Activated gamma-delta T cell treated with anti-CD3 and anti-CD28 coated beads, Interleukin-2, amount 50 U/mL, for 16 hours (primary cell): Measurements from ENCODE around the gene RRP7A.
A peak's percentile ranks its signal among the peaks of the same experiment; 100 is the strongest.
"Not testable (repeated sequence)": the region's sequence is repeated elsewhere in the genome, so short reads cannot be mapped to it uniquely, and the experiment has no call there.

Experiments
- DNase-seq: peaks from one replicate; pipeline ENCODE4 v3.0.0-alpha.2; 2020; ENCODE audit warnings: low read depth

Gene RRP7A, protein sequence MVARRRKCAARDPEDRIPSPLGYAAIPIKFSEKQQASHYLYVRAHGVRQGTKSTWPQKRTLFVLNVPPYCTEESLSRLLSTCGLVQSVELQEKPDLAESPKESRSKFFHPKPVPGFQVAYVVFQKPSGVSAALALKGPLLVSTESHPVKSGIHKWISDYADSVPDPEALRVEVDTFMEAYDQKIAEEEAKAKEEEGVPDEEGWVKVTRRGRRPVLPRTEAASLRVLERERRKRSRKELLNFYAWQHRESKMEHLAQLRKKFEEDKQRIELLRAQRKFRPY

DNA sequence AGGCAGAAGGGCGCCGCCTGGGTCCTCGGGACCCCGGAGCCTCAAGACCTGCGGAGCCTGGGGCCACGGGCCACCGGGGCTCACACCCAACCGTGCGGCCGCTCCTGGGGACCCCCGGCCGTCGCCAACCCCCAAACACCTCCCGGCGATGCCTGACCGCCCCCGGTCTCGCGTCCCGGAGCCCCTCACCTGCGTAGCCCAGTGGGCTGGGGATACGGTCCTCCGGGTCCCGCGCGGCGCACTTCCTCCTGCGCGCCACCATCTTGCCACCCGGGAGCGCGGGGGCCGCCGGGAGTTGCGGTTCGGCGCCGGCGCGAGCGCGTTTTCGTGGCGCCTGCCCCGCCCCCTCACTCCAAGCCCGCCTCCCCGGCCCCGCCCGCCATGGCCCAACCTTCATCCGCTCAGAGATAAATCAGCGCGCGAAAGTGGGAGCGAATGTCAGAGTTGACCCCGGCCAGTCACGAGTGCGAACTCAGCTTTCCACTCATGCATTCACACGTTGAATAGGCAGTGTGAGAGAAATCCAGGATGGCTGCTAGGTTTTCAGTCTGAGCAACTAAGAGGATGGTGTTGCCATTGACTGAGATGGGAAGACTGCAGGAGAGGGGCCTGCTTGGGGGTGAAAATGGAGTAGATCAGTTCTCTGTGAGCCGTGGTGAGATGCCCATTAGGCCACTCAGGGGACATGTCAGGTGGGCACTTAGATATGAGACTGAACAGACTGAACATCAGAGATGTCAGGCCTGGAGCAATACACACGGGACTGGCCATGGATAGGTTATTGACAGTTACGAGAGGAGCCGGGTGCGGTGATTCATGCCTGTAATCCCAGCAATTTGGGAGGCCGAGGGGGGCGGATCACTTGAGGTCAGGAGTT, at the start of gene RRP7A:
Gene RRP7A (minus strand): TSS at position 272 of the 877 bp plus-strand sequence. CDS start 10 bp downstream, at position 262.
- DNase-seq = peak; percentile 74

DNA sequence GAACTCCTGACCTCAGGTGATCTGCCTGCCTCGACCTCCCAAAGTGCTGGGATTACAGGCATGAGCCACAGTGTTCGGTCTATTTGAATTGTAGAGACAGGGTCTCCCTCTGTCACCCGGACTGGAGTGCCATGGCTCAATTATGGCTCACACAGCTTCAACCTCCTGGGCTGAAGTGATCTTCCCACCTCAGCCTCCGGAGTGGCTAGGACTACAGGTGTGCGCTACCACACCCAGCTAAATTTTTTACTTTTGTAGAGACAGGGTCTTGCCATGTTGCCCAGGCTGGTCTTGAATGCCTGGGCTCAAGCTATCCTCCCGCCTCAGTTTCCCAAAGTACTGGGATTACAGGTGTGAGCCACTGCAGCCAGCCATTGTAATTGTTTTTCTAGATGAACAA, 48.4 kb upstream of the RRP7A start:
- DNase-seq = not testable (repeated sequence)

DNA sequence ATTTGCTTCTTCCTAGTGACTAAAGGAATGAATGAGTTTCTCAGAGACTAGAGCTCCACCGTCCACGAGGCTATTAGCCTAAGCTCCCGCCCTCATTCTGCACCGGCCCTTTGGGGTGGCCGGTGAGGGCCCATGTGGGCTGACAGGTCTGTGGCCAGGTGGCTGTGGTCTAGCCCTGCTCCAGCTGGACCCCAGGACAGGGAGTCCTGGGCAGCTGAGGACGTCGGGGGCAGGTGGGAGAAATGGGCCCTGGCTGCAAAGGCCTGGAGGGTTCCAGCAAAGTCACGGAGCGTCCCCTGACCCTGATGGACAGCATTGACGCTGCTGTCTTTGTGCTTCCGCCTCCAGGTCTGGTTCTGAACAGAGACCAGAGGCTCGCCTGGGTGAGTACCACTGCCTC, 46.4 kb upstream of the RRP7A start:
- no peak for DNase-seq

DNA sequence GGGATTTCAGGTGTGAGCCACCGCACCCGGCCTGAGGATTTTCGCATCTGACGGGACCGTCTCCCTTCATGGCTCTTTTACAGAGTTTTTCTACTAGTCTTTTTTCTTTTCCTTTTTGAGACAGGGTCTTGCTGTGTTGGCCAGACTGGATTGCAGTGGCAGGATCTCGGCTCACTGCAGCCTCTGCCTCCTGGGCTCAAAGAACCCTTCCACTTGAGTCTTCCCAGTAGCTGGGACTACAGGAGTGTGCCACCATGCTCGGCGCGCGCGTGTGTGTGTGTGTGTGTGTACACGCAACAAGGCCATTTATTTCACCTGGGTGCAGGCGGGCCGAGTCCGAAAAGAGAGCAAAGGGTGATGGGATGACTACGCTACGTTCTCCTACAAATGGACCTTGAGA, 45.1 kb upstream of the RRP7A start:
- DNase-seq = no peak

DNA sequence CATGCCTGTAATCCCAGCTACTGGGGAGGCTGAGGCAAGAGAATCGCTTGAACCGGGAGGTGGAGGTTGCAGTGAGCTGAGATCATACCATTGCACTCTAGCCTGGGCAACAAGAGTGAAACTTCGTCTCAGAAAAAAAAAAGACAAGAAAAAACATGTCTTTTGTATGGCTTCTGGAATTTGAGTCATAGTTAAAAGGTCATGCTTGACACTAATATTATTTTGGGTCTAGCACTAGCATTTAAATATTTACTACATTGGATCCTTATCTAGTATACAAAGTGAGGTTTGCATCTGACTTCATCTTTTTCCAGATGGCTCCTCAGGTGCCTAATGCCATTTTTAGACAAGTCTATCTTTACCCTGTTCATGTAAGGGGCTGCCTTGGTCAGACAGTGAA, 44.3 kb upstream of the RRP7A start:
- DNase-seq = not testable (repeated sequence)

DNA sequence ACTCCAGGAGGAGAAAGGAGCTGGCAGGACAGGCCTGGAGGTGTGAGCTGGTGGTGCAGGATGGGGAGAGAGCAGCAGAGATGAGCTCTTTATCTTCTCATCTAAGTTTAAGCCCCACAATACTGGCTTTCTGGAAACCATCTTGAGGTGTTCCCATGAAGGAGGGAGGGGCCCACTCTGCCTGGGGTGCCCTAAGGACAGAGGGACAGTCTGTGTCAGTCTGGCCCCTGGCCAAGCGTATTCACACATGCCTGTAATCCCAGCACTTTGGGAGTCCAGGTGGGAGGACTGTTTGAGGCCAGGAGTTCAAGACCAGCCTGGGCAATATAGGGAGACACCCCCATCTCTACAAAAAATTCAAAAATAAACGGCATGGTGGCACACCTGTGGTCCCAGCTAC, 43.1 kb upstream of the RRP7A start:
- DNase-seq = no peak

DNA sequence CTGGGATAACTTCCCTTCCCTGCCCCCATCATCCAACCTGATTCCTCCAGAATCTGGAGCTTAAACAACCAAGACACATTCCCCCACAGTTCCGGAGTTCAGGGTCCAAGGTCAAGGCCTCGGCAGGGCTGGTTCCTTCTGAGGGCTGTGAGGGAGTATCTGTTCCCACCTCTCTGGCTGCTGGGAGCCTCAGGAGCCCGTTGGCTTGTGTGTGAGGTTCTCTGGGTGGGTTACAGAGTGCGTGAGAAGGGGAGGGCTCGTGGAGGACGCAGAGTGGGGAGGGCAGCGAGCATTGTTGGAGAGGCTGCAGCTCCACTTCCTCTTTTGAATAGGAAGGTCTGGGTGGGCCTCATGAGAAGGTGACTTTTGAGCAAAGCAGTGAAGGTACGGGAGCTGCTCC, 42.7 kb upstream of the RRP7A start:
- DNase-seq = no peak

DNA sequence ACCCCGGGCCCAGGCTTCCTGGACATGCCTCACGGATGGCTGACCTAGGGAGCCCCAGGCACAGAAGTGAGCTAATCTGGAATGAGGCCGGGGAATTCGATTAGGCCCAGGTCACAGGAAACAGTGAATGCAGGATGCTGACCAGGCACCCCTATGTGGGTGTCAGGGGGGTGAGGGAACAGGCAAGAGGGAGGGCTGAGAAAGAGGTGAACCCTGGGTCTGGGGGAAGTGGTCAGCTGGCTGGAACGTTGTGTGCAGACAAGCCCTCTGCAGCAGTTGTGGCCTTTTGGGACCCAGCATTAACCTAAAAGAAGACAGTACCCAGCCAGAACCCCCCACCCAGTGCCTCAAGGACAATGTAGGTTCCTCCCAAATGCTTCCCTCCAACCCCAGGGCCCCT, 42.3 kb upstream of the RRP7A start:
- no peak for DNase-seq

DNA sequence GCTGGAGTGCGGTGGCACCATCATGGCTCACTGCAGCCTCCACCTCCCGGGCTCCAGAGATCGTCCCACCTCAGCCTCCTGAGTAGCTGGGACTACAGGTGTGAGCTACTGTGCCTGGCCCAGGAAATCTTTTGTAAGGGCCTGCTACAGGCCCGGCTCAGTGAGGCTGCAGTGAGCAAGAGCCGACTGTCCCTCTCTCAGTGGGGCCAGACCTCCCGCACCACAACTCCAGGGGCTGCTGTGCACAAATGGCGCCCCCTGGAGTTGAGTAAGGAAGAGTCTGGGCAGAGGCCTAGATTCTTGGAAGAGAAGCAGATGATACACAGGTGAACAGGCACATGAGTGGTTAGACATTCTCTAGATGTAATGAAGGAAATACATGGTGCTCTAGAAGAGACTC, 41.2 kb upstream of the RRP7A start:
- DNase-seq = no peak

DNA sequence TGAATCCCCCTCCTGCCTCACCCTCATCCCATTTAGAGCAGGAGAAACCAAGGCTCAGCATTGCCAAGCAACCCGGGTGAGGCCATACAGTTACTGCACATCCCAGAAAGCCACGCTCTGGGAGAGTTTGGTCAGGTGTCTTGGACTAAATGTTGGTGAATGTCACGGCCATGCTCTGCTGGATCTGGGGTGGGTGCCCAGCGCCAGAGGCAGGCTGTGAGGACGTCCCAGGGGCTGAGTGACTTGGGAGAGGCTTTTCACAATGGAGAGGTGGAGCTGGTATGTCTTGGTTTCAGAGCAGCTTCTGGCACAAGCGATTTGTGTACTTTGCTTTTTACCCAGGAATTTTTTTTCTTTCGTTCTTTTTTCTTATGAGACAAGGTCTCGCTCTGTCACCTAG, 40.8 kb upstream of the RRP7A start:
- no peak for DNase-seq

DNA sequence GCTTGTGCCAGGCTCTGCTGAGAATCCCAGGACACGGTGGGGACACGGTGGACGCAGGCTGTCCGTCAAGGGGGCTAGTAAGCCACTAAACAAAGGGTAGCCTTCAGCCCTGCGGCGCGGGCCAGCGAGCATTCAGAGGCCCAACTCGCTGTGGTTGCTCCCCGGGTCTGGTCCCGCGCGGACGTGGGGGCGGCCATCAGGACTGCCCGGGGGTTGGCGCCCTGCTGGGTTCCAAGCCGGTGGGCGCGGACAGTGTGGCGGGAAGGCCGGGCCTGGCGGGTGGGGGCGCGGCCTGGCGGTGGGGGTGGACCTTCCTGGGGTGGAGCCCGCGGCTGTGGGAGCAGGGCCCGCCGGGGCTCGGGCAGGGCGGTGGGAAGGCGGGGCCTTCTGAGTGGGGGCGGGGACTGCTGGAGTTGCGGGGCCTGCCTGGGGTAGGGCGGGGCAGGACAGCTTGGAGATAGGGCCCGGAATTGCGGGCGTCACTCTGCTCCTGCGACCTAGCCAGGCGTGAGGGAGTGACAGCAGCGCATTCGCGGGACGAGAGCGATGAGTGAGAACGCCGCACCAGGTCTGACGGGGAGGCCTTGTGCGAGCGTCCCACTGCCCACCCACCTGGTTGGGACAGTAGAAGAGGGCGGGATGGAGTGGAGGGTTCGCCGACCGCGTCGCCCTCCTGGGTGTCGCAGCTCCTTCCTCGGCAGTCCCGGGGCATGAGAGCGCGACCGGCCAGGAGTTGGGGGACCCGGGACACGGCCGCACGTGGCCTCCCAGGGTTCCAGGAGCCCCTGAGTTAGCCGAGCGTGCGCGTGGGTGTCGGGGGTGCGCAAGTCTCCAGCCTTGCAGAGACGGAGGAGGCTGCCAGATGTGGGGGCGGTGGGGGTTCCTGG, 34.1 kb upstream of the RRP7A start, which contains the start of gene SERHL2:
Gene SERHL2 (plus strand): TSS at position 482 of the 887 bp plus-strand sequence. CDS start 65 bp downstream, at position 547.
- peak; percentile 61 for DNase-seq

DNA sequence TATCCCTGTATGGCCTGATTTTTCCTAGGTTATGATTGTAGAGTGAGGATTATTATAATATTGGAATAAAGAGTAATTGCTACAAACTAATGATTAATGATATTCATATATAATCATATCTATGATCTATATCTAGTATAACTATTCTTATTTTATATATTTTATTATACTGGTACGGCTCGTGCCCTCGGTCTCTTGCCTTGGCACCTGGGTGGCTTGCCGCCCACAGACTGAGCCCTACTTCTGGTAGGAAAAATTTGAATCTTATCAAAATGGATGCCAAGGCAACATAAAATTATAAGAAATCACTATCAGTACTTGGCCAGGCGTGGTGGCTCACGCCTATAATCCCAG, 32.7 kb upstream of the RRP7A start:
- not testable (repeated sequence) for DNase-seq

DNA sequence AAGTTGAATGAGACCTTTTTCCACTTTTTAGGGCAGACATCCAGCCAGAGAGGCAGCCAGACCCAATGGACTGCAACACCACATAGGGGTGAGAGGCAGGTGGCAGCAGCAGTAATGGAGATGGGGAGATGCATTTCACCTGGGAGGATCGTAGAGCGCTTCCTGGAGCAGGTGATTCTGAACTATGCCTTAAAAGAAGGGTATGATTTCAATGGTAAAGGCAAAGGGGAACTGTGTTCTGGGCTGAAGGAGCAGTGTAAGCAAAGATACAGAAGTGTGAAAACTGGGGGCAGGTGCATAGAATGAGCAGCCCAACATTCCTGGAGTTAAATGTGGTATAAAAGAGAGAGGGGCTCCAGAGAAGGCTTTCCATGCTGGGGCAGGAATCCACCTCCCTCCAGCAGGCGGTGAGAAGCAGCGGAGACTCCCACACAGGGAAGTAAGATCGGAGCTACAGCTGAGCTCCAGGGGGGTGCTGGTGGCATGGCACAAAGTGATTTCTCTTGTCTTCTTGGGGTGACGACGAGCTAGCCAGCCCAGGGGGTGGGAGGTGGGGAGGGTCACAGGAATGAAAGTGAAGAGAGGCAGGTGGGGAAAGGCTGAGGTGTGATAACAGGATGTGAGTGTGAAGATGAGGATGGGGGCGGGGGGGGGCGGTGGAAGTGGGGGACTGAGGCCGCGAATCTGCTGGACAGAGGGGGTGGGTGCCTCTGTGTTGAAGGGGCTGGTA, 29.9 kb upstream of the RRP7A start:
- DNase-seq = no peak

DNA sequence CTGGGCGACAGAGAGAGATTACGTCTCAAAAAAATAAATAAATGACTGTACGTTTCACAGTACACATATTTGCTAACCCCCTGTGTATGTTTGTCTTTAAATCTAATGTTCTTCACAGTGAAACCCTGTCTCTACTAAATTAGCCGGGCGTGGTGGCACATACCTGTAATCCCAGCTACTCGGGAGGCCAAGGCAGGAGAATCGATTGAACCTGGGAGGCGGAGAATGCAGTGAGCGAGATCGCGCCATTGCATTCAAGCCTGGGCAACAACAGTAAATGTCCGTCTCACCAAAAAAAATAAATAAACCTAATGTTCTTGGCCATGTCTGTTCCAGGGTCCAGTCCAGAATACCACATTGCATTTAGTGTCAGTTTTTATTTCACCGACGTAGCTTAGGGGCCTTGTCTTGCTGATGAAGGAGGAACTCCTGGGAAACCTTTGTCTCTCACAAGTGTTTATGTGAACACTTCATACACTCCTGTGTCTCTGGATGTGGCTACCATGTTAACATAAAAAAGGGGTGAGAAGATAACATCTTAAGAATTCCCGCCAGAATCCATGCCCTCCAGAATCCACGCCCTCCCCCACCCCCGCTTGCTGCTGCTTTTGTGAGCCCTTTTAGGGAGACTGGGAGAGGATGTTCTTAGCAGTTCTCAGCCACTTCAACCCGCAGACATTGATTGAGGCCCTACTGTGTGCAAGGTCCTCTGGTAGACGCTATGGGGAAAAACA, 29.2 kb upstream of the RRP7A start:
- DNase-seq = no peak

DNA sequence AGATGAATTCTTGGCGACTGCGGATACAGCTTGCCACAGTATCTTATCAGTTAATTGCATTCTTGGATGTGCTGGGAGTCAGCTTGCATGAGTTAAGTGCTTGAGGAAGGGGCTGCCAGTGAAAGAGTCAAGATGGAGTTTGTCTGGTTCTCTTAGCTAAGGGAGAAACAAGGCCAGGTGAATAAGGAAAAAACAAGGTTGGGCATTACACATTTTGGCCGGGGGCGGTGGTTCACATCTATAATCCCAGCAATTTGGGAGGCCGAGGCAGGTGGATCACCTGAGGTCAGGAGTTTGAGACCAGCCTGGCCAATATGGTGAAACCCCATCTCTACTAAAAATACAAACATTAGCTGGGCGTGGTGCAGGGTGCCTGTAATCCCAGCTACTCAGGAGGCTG, 28.5 kb upstream of the RRP7A start:
- not testable (repeated sequence) for DNase-seq

DNA sequence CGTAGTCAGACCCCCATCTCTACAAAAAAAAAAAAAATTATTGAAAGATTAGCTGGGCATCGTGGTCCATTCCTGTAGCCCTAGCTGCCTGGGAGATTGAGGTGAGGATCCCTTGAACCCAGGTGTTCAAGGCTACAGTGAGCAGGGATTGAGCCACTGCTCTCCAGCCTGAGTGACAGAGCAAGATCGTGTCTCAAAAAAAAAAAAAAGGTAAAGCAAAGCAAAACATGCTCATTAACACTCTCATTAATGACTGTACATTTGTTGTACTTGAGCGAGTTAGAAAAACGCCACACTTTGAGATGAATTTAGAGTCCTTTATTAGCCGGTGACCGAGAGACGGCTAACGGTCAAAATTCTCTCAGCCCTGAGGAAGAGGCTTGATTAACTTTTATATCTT, 28.0 kb upstream of the RRP7A start:
- no peak for DNase-seq

DNA sequence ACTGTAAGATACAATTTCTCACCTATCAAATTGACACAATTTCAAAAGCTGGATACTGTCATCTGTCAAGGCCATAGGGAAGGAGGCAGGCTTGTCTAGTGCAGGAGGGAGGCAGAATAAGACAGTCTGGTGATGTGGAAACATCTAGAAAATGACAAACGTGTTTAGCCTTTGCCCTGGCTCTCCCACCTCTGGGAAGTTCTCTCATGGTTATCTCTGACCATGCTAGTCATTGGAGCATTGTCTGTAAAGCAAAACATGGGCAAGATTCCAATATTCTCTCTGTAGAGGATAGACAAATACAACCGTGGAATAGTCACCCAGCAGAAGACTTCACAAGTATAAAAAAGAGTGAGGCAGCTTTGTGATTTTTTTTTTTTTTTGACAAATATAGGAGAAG, 25.1 kb upstream of the RRP7A start:
- no peak for DNase-seq

DNA sequence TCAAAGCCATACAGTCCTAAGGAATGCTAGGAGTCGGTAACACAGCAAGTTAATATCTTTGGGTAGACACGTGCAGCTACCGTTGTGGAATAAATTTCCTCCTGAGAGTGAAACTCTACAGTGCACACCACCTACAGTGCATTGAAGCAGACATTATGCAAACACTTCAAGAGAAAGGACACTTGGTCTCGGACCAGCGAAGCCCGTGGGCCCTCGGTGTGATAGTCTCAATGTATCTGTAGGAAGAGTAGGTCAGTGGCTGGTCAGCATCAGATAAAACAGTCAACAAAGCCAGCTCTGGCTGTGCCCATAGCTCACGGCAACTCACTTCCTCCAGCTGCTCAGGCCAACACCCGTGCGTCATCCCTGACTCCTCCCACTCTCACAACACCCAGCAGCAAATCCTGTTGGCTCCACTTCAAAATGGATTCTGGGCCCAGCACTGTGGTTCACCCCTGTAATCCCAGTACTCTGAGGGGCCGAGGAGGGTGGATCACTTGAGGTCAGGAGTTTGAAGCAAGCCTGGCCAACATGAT, 19.7 kb upstream of the RRP7A start:
- DNase-seq = not testable (repeated sequence)

DNA sequence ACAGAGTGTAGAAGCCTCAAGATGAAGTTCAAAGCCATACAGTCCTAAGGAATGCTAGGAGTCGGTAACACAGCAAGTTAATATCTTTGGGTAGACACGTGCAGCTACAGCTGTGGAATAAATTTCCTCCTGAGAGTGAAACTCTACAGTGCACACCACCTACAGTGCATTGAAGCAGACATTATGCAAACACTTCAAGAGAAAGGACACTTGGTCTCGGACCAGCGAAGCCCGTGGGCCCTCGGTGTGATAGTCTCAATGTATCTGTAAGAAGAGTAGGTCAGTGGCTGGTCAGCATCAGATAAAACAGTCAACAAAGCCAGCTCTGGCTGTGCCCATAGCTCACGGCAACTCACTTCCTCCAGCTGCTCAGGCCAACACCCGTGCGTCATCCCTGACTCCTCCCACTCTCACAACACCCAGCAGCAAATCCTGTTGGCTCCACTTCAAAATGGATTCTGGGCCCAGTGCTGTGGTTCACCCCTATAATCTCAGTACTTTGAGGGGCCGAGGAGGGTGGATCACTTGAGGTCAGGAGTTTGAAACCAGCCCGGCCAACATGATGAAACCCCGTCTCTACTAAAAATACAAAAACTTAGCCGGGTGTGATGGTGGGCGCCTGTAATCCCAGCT, 17.7 kb upstream of the RRP7A start:
- not testable (repeated sequence) for DNase-seq

DNA sequence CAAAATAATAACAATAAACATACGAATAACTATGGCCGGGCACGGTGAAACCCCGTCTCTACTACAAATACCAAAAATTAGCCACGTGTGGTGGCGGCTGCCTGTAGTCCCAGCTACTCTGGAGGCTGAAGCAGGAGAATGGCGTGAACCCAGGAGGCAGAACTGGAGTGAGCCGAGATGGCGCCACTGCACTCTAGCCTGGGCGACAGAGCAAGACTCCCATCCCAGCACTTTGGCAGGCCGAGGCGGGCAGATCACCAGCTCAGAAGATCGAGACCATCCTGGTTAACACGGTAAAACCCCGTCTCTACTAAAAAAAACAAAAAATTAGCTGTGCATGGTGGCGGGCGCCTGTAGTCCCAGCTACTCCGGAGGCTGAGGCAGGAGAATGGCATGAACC, 17.0 kb upstream of the RRP7A start:
- DNase-seq = not testable (repeated sequence)
